SK-N-SH (cell line): ENCODE data around the gene NDOR1. TPM values are rescaled to one million over a fixed set of nuclear protein-coding genes. Genes with fewer than 3 reads are reported as not detected.

Source experiments
- CTCF ChIA-PET: fragments of 300-600, 350-600 bp; formaldehyde crosslinking; extraction: SDS; loops from one replicate; lab custom pipeline; 2021; lab: Yijun Ruan, JAX
- POLR2A ChIA-PET: fragments of 350-600 bp; sonication (Branson Sonifier 250); formaldehyde crosslinking; extraction: SDS; loops from one replicate; lab custom pipeline; 2020; ENCODE audit warnings: antibody characterized with exemption, inconsistent platforms; lab: Yijun Ruan, JAX
- DNase-seq: peaks from one replicate; pipeline ENCODE4 v3.0.0; 2012
- H2AFZ ChIP-seq: fragments of 200-600 bp; sonication (generic); 2 replicates; pipeline ENCODE4 v1.8.1; 2016; ENCODE audit warnings: antibody characterized with exemption, mild to moderate bottlenecking, low read depth
- H3F3A ChIP-seq: fragments of 200-600 bp; sonication (generic); replicated peaks from 2 replicates; pipeline ENCODE3; 2016; ENCODE audit warnings: antibody characterized with exemption, mild to moderate bottlenecking; ENCODE audit not compliant: insufficient read depth
- H3K27ac ChIP-seq, 2 experiments: fragments of 200-500 bp in 1 of 2; fragments of 200-600 bp in 1 of 2; sonication (Bioruptor generic) in 1 of 2; sonication (generic), shearing (Covaris generic) in 1 of 2; 2 replicates each; pipeline versions ENCODE4 v1.5.1 to v1.6.1; 2014 to 2016; ENCODE audit warnings: low read depth in 2 of 2, inconsistent platforms in 1 of 2, low read length in 1 of 2, mild to moderate bottlenecking in 1 of 2, mixed read lengths in 1 of 2
- H3K27me3 ChIP-seq: fragments of 200-600 bp; sonication (generic), shearing (Covaris generic); 2 replicates; pipeline ENCODE4 v1.6.1; 2016; ENCODE audit warnings: mixed run types; ENCODE audit not compliant: insufficient read depth
- H3K36me3 ChIP-seq, 2 experiments: fragments of 200-500 bp in 1 of 2; fragments of 200-600 bp in 1 of 2; sonication (Bioruptor generic) in 1 of 2; sonication (generic) in 1 of 2; replicated peaks in 1 of 2; 2 replicates each; pipeline versions ENCODE3 to v1.5.1; 2014 to 2016; ENCODE audit warnings: low read length in 1 of 2, mild to moderate bottlenecking in 1 of 2; ENCODE audit not compliant: insufficient read depth in 2 of 2, control insufficient read depth in 1 of 2
- H3K4me1 ChIP-seq, 2 experiments: fragments of 200-500 bp in 1 of 2; fragments of 200-600 bp in 1 of 2; sonication (Bioruptor generic) in 1 of 2; sonication (generic), shearing (Covaris generic) in 1 of 2; 2 replicates each; pipeline versions ENCODE4 v1.5.1 to v1.6.1; 2014 to 2016; ENCODE audit warnings: low read depth in 1 of 2, low read length in 1 of 2, mixed run types in 1 of 2; ENCODE audit not compliant: insufficient read depth in 2 of 2, control insufficient read depth in 1 of 2
- H3K4me2 ChIP-seq: fragments of 200-600 bp; sonication (generic), shearing (Covaris generic); 2 replicates; pipeline ENCODE4 v1.6.1; 2017; ENCODE audit warnings: mixed run types
- H3K4me3 ChIP-seq, 2 experiments: fragments of 200-500 bp in 1 of 2; fragments of 200-600 bp in 1 of 2; sonication (Bioruptor generic) in 1 of 2; sonication (generic), shearing (Covaris generic) in 1 of 2; 2 replicates each; pipeline versions ENCODE4 v1.5.1 to v1.8.1; 2014 to 2016; ENCODE audit warnings: low read depth in 2 of 2, inconsistent platforms in 1 of 2, low read length in 1 of 2, mild to moderate bottlenecking in 1 of 2, mixed read lengths in 1 of 2, moderate library complexity in 1 of 2
- H3K79me2 ChIP-seq: fragments of 200-600 bp; sonication (generic); 2 replicates; pipeline ENCODE4 v1.8.1; 2017; ENCODE audit warnings: mild to moderate bottlenecking; ENCODE audit not compliant: insufficient read depth
- H3K9ac ChIP-seq: fragments of 200-600 bp; sonication (generic); 2 replicates; pipeline ENCODE4 v1.6.1; 2017; ENCODE audit warnings: mixed run types
- H3K9me2 ChIP-seq: fragments of 200-600 bp; sonication (generic); 2 replicates; pipeline ENCODE4 v1.6.1; 2017; ENCODE audit warnings: mixed run types
- H3K9me3 ChIP-seq: fragments of 200-600 bp; sonication (generic); 2 replicates; pipeline ENCODE4 v1.6.1; 2017; ENCODE audit warnings: mixed run types, mild to moderate bottlenecking, moderate library complexity
- H4K20me1 ChIP-seq: fragments of 200-600 bp; sonication (generic); 2 replicates; pipeline ENCODE4 v1.6.1; 2017; ENCODE audit warnings: mild to moderate bottlenecking, mixed run types; ENCODE audit not compliant: insufficient read depth
- FOSL2 ChIP-seq: IDR thresholded peaks from 2 replicates; pipeline ENCODE4 v1.4.0; 2012; ENCODE audit warnings: low read depth, mild to moderate bottlenecking, moderate library complexity, borderline replicate concordance
- FOXJ3 ChIP-seq: sonication (generic); formaldehyde crosslinking; IDR thresholded peaks from 2 replicates; pipeline ENCODE4 v1.5.1; 2020; ENCODE audit warnings: mild to moderate bottlenecking, missing genetic modification reagents
- JUND ChIP-seq: IDR thresholded peaks from 2 replicates; pipeline ENCODE4 v1.4.0; 2012
- MXI1 ChIP-seq: IDR thresholded peaks from 2 replicates; pipeline ENCODE4 v1.6.1; 2012; ENCODE audit warnings: mild to moderate bottlenecking, low read depth, low read length, improper control_type of control experiment
- RCOR1 ChIP-seq: fragments of 150-350 bp; IDR thresholded peaks from 2 replicates; pipeline ENCODE4 v1.6.1; 2017; ENCODE audit warnings: antibody characterized with exemption, low read length
- TAF1 ChIP-seq: IDR thresholded peaks from 2 replicates; pipeline ENCODE4 v1.6.1; 2012; ENCODE audit warnings: low read depth, mild to moderate bottlenecking, low read length, moderate library complexity, borderline replicate concordance
- TCF12 ChIP-seq: IDR thresholded peaks from 2 replicates; pipeline ENCODE4 v1.4.0; 2012
- TEAD4 ChIP-seq: IDR thresholded peaks from 2 replicates; pipeline ENCODE4 v1.4.0; 2012; ENCODE audit warnings: mild to moderate bottlenecking, borderline replicate concordance; ENCODE audit not compliant: insufficient read depth
- WGBS: methylation state at CpG from one replicate; pipeline ENCODE4 v1.1.6; 2017; ENCODE audit warnings: low lambda C conversion rate; 5-methylcytosine and 5-hydroxymethylcytosine counted together
- polyA plus RNA-seq, 3 experiments: library from polyadenylated mRNA; depleted of rRNA; stranded (reverse); fragments of >200 nt; gene quantifications; 2 replicates each; pipeline ENCODE4 v1.2.3, GENCODE V29; 2012
- TF ChIP-seq, protein P1 (sequence below): fragments of 150-350 bp; IDR thresholded peaks from 2 replicates; pipeline ENCODE4 v1.6.1; 2016; ENCODE audit warnings: mild to moderate bottlenecking, low read depth, low read length
- TF ChIP-seq, protein P2 (sequence below): IDR thresholded peaks from 2 replicates; pipeline ENCODE4 v1.4.0; 2012; ENCODE audit warnings: low read depth, borderline replicate concordance
- TF ChIP-seq, protein P3 (sequence below): fragments of 150-350 bp; IDR thresholded peaks from 2 replicates; pipeline ENCODE4 v1.6.1; 2017; ENCODE audit warnings: antibody characterized with exemption, low read length, low read depth, borderline replicate concordance
- TF ChIP-seq, protein P4 (sequence below): fragments of 200-600 bp; sonication (generic); IDR thresholded peaks from 2 replicates; pipeline ENCODE4 v1.6.1; 2017; ENCODE audit warnings: antibody characterized with exemption, mild to moderate bottlenecking, moderate library complexity
- TF ChIP-seq, protein P5 (sequence below): IDR thresholded peaks from 2 replicates; pipeline ENCODE4 v1.4.0; 2012; ENCODE audit warnings: low read depth

NDOR1 gene
- polyA plus RNA-seq, 1 of the 3 experiments (the other 2 are of a cell fraction), result 8.6 TPM

DNA sequence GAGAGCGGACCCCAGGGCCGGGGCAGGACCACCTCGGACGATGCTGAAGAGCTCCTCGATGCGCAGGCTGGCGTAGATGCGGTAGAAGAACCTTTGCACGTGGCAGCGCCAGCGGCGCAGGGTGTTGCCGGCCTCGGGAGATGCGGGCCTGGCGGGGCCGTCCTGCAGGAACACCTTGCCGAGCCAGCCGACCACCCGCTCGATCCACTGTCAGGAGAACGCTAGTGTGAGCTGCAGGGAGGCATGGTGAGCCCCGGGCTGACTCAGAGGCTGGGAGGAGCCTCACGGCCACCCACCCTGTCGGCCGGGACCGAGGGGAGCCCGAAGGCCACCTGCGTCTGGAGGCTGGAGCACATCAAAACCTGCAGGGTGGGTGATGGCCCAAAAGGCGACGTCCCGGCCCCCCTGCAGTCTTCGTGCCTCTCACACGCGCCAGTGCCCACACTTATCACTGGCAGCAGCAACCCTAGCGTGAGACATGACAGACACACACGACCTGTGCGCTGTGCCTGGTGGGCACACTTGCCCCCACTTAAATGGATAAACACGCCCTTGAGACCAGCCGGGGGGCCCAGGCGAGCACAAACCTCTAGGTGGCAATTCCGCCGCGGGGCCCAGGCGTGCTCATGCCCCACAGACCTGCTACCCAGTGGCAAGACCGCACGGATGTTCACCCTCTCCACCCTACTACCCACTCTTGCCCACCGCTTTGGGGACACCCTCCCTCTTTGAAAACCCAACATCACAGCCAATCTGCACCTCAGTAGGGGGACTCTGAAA, 20.4 kb upstream of the NDOR1 start:
- Histone ChIP-seq H3K36me3 (peaks cover 2 to 56% of the 10 kb centered on the region in 2 experiments), H3K27me3 (no peaks in the 10 kb centered on the region), H3K79me2 (peaks cover 34% of the 10 kb centered on the region), H3K4me3 (no peak overlapping the region), H3K9me2 (no peaks in the 10 kb centered on the region), H3K27ac (no peak overlapping the region; a peak in 1 of 4 replicates), H3F3A (peaks cover 15% of the 10 kb centered on the region), H3K9ac (no peak overlapping the region), H3K9me3 (no peaks in the 10 kb centered on the region), H4K20me1 (peaks cover 11% of the 10 kb centered on the region), H3K4me1 (peaks cover 12 to 34% of the 10 kb centered on the region in 2 experiments; a peak in 3 of 4 replicates), H2AFZ (no peak overlapping the region), H3K4me2 (no peak overlapping the region)
- CTCF ChIA-PET, result interaction anchor here (1.4 kb wide), 1 partner anchor 52 kb away, joined by 4 read pairs; no protein-coding TSS in a partner anchor
- POLR2A ChIA-PET, result no interaction called here
- WGBS, result 95% methylated on average over 32 of the region's 48 CpGs
- TF ChIP-seq TEAD4, result no peak
- TF ChIP-seq, protein P1, sequence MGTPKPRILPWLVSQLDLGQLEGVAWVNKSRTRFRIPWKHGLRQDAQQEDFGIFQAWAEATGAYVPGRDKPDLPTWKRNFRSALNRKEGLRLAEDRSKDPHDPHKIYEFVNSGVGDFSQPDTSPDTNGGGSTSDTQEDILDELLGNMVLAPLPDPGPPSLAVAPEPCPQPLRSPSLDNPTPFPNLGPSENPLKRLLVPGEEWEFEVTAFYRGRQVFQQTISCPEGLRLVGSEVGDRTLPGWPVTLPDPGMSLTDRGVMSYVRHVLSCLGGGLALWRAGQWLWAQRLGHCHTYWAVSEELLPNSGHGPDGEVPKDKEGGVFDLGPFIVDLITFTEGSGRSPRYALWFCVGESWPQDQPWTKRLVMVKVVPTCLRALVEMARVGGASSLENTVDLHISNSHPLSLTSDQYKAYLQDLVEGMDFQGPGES, result no peak
- no peak for DNase-seq

DNA sequence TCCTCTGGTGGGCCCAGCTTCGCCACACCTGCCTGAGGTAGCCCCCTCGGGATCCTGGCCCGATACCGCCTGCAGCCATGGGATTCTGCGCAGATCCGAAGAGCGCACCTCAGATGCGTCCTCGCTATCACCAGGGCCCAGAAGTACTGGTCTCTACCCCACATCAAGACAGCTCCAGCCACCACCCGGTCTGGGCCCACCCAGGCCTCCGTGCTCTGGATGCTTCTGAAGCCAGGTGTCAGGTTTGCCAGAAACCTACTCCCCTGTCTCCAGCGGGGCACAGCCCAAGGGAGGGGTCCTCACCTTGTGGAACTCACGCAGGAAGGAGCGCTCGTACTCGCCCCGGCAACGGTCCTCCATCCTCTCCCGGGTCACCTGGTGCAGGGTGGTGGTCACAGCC, 19.6 kb upstream of the NDOR1 start:
- no peak overlapping the region for H2AFZ ChIP-seq
- H3K27ac ChIP-seq, result no peak overlapping the region
- no peak overlapping the region for H3K4me2 ChIP-seq
- DNase-seq, result no peak
- H3F3A ChIP-seq, result peaks cover 16% of the 10 kb centered on the region
- POLR2A ChIA-PET, result no interaction called here
- H4K20me1 ChIP-seq, result peaks cover 20% of the 10 kb centered on the region
- H3K36me3 ChIP-seq, result peaks cover 3 to 53% of the 10 kb centered on the region in 2 experiments
- no peak for TF ChIP-seq JUND
- TF ChIP-seq RCOR1, result no peak
- no peak for TF ChIP-seq FOSL2
- TF ChIP-seq TEAD4, result no peak
- no peak for TF ChIP-seq TAF1
- TF ChIP-seq, protein P2, sequence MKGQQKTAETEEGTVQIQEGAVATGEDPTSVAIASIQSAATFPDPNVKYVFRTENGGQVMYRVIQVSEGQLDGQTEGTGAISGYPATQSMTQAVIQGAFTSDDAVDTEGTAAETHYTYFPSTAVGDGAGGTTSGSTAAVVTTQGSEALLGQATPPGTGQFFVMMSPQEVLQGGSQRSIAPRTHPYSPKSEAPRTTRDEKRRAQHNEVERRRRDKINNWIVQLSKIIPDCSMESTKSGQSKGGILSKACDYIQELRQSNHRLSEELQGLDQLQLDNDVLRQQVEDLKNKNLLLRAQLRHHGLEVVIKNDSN, result no peak
- TF ChIP-seq MXI1, result no peak
- TF ChIP-seq FOXJ3 (CRISPR knock-in tag), result no peak
- no peak for TF ChIP-seq TCF12
- TF ChIP-seq, protein P3, sequence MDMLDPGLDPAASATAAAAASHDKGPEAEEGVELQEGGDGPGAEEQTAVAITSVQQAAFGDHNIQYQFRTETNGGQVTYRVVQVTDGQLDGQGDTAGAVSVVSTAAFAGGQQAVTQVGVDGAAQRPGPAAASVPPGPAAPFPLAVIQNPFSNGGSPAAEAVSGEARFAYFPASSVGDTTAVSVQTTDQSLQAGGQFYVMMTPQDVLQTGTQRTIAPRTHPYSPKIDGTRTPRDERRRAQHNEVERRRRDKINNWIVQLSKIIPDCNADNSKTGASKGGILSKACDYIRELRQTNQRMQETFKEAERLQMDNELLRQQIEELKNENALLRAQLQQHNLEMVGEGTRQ, result no peak
- TF ChIP-seq, protein P4, sequence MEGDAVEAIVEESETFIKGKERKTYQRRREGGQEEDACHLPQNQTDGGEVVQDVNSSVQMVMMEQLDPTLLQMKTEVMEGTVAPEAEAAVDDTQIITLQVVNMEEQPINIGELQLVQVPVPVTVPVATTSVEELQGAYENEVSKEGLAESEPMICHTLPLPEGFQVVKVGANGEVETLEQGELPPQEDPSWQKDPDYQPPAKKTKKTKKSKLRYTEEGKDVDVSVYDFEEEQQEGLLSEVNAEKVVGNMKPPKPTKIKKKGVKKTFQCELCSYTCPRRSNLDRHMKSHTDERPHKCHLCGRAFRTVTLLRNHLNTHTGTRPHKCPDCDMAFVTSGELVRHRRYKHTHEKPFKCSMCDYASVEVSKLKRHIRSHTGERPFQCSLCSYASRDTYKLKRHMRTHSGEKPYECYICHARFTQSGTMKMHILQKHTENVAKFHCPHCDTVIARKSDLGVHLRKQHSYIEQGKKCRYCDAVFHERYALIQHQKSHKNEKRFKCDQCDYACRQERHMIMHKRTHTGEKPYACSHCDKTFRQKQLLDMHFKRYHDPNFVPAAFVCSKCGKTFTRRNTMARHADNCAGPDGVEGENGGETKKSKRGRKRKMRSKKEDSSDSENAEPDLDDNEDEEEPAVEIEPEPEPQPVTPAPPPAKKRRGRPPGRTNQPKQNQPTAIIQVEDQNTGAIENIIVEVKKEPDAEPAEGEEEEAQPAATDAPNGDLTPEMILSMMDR, result no peak
- TF ChIP-seq, protein P5, sequence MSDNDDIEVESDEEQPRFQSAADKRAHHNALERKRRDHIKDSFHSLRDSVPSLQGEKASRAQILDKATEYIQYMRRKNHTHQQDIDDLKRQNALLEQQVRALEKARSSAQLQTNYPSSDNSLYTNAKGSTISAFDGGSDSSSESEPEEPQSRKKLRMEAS, result no peak
- TF ChIP-seq, all 33 proteins: peak for 0
- H3K4me1 ChIP-seq, result peaks cover 12 to 35% of the 10 kb centered on the region in 2 experiments; a peak in 3 of 4 replicates
- 100% methylated on average over 5 of the region's 19 CpGs for WGBS
- CTCF ChIA-PET, result interaction anchor here (1.4 kb wide), 1 partner anchor 51 kb away, joined by 4 read pairs; no protein-coding TSS in a partner anchor
- H3K4me3 ChIP-seq, result no peak overlapping the region
- no peaks in the 10 kb centered on the region for H3K27me3 ChIP-seq
- H3K79me2 ChIP-seq, result peaks cover 42% of the 10 kb centered on the region
- no peak overlapping the region for H3K9ac ChIP-seq
- H3K9me2 ChIP-seq, result no peaks in the 10 kb centered on the region
- no peaks in the 10 kb centered on the region for H3K9me3 ChIP-seq
